Measurements from ENCODE around the gene PSMD5.

- TF ChIP-seq POLR2AphosphoS5 (IDR thresholded peaks at IDR 0.05) (no peak), CTCF (IDR thresholded peaks at IDR 0.05) (no peak), EP300 (IDR thresholded peaks at IDR 0.05) (no peak)
Measured at GRCh38 chr9:120770931-120771330, 71.8 kb downstream of the PSMD5 start.
